ENCODE data around the gene SMG1.

The SMG1 gene

DNA sequence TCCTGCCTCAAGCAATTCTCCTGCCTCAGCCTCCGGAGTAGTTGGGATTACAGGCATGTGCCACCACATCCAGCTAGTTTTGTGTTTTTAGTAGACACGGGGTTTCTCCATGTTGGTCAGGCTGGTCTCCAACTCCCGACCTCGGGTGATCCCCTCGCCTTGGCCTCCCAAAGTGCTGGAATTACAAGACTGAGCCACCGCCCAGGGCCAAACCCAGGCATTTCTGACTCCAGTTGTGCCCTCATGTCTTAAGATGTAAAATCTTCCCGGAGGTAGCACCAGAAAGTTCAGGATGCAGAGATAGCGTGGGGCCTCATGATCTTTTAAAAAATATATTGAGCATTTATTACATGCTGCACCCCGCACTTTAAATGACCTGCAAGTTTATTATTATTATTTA, 12.8 kb upstream of the SMG1 start:
- Histone ChIP-seq H3F3A (ENCODE audit: insufficient read depth) (no peaks in the 10 kb centered on the region), H2AFZ (ENCODE audit: low read depth, low read length, severe bottlenecking) (no peak overlapping the region), H3K9me3 (ENCODE audit: insufficient read depth, low read length) (no peaks in the 10 kb centered on the region), H3K9me2 (replicated peaks; ENCODE audit: insufficient read depth, low read length) (no peaks in the 10 kb centered on the region), H3K79me2 (ENCODE audit: insufficient read depth, low read length) (no peaks in the 10 kb centered on the region), H3K27me3 (ENCODE audit: low read length) (no peaks in the 10 kb centered on the region), H3K27ac (ENCODE audit: low read depth, low read length) (no peak overlapping the region), H3K4me3 (ENCODE audit: insufficient read depth, low read length, poor library complexity, severe bottlenecking) (no peak overlapping the region), H4K20me1 (ENCODE audit: low read depth, low read length) (no peaks in the 10 kb centered on the region), H3K4me2 (ENCODE audit: low read depth, low read length, poor library complexity, severe bottlenecking) (no peak overlapping the region), H3K36me3 (ENCODE audit: low read length) (no peaks in the 10 kb centered on the region), H3K9ac (ENCODE audit: low read length) (no peak overlapping the region)
- TF ChIP-seq EZH2phosphoT487 (conservative IDR thresholded peaks at IDR 0.05; ENCODE audit: low read length): no peak
- TF ChIP-seq, protein P1, sequence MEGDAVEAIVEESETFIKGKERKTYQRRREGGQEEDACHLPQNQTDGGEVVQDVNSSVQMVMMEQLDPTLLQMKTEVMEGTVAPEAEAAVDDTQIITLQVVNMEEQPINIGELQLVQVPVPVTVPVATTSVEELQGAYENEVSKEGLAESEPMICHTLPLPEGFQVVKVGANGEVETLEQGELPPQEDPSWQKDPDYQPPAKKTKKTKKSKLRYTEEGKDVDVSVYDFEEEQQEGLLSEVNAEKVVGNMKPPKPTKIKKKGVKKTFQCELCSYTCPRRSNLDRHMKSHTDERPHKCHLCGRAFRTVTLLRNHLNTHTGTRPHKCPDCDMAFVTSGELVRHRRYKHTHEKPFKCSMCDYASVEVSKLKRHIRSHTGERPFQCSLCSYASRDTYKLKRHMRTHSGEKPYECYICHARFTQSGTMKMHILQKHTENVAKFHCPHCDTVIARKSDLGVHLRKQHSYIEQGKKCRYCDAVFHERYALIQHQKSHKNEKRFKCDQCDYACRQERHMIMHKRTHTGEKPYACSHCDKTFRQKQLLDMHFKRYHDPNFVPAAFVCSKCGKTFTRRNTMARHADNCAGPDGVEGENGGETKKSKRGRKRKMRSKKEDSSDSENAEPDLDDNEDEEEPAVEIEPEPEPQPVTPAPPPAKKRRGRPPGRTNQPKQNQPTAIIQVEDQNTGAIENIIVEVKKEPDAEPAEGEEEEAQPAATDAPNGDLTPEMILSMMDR (IDR thresholded peaks at IDR 0.05; ENCODE audit: insufficient read depth, low read length, poor library complexity, severe bottlenecking): no peak

DNA sequence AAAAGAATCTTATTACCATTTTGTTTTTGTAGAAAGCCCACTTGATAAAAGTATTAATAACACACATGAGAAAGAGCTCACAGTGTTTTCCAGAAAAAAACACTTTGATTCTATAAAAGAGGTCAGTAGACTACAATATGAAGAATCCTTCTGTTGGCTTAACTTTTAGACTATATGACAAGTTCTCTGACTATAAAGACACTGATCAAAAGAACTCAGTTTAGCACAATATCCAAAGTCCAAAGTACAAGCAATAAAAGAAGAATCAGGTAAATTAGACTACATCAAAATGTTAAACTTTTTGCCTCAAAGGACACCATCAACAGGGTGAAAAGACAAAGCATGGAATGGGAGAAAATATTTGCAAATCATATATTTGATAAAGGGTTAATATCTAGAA, 11.2 kb upstream of the SMG1 start:
- Histone ChIP-seq H3K4me2 (ENCODE audit: low read depth, low read length, poor library complexity, severe bottlenecking) (no peak overlapping the region), H3K79me2 (ENCODE audit: insufficient read depth, low read length) (no peaks in the 10 kb centered on the region), H2AFZ (ENCODE audit: low read depth, low read length, severe bottlenecking) (no peak overlapping the region), H3K9ac (ENCODE audit: low read length) (no peak overlapping the region), H4K20me1 (ENCODE audit: low read depth, low read length) (no peaks in the 10 kb centered on the region), H3K27me3 (ENCODE audit: low read length) (no peaks in the 10 kb centered on the region), H3K9me2 (replicated peaks; ENCODE audit: insufficient read depth, low read length) (no peaks in the 10 kb centered on the region), H3K4me3 (ENCODE audit: insufficient read depth, low read length, poor library complexity, severe bottlenecking) (no peak overlapping the region), H3K36me3 (ENCODE audit: low read length) (no peaks in the 10 kb centered on the region), H3K9me3 (ENCODE audit: insufficient read depth, low read length) (no peaks in the 10 kb centered on the region), H3K27ac (ENCODE audit: low read depth, low read length) (no peak overlapping the region), H3F3A (ENCODE audit: insufficient read depth) (no peaks in the 10 kb centered on the region)
- no peak for TF ChIP-seq EZH2phosphoT487 (conservative IDR thresholded peaks at IDR 0.05; ENCODE audit: low read length)
- TF ChIP-seq, protein P1 (IDR thresholded peaks at IDR 0.05; ENCODE audit: insufficient read depth, low read length, poor library complexity, severe bottlenecking): no peak

DNA sequence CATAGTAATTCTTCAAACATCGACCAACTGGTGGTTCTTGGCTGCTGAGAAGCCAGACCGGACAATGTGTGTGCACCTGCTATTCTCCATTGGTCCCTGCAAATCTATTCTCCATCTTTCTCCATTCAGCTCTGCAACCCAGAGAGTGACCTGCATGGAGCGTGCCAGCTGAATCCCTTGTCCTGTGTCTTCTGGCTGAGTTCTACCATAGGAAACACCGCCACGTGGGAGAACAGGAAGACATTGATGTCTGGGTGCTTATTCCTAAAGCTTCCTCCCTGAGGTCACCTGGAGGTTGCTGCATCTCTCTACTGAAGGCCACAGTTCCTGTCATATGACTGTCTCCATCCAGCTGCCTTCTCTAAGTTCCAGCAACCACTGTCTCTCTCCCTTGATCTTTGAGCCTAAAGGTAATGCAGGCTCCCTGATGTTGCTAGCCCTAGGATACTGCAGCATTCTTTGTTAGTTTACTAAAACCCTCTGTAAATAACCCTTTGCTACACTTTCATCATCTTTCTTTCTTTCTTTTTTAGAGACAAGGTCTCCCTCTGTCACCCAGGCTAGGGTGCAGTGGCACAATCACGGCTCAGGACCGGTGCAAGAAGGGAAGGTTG, 10.6 kb upstream of the SMG1 start:
- H3K9me2 ChIP-seq (replicated peaks; ENCODE audit: insufficient read depth, low read length): no peaks in the 10 kb centered on the region
- H3K27me3 ChIP-seq (ENCODE audit: low read length): no peaks in the 10 kb centered on the region
- H3K79me2 ChIP-seq (ENCODE audit: insufficient read depth, low read length): no peaks in the 10 kb centered on the region
- no peaks in the 10 kb centered on the region for H4K20me1 ChIP-seq (ENCODE audit: low read depth, low read length)
- H3F3A ChIP-seq (ENCODE audit: insufficient read depth): no peaks in the 10 kb centered on the region
- H3K27ac ChIP-seq (ENCODE audit: low read depth, low read length): no peak overlapping the region
- no peaks in the 10 kb centered on the region for H3K9me3 ChIP-seq (ENCODE audit: insufficient read depth, low read length)
- no peak overlapping the region for H2AFZ ChIP-seq (ENCODE audit: low read depth, low read length, severe bottlenecking)
- no peak overlapping the region for H3K4me3 ChIP-seq (ENCODE audit: insufficient read depth, low read length, poor library complexity, severe bottlenecking)
- H3K36me3 ChIP-seq (ENCODE audit: low read length): no peaks in the 10 kb centered on the region
- H3K4me2 ChIP-seq (ENCODE audit: low read depth, low read length, poor library complexity, severe bottlenecking): no peak overlapping the region
- TF ChIP-seq, protein P1 (IDR thresholded peaks at IDR 0.05; ENCODE audit: insufficient read depth, low read length, poor library complexity, severe bottlenecking): no peak
- TF ChIP-seq EZH2phosphoT487 (conservative IDR thresholded peaks at IDR 0.05; ENCODE audit: low read length): no peak
- H3K9ac ChIP-seq (ENCODE audit: low read length): no peak overlapping the region

Data from SU-DHL-6 (cell line).